ENCODE results near the gene NOA1.
"Not testable (repeated sequence)": the region's sequence is repeated elsewhere in the genome, so short reads cannot be mapped to it uniquely, and the experiment has no call there.

The NOA1 gene

DNA sequence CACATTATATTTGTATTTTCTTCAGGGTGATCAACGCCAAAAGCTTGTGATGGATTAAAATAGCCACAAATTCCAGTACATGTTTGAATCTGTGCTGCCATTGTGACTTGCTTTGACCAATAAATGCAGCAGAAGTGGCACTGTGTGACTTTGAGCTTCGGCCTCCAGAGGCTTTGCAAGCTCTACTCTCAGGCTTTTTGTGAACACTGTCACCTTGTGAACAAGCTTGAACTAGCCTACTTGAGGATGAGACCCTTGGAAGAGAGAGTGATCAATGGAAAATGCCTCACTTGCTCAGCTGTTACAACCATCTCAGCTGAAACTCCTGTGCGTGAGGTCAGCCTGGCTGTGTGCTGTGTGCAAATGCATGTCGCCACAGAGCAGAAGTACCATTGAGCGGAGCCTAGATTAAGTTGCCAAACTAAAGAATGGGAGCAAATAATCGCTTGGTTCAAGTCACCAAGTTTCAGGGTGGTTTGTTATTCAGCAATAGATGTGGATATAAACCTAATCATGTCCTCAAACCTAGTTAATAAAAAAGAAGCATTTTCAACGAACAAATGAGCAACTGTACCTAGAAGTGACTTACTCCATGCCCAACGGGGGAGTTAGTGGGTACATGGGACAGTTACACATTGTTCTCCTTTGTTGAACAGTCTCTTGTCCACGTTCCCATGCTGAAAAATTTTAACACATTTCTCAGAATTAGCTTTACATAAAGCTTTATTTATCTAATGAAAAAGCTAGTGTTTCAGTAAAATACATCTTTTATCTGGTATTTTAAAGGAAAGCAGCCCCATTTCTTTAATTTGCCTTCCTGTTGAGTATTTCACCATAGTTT, 23.5 kb downstream of the NOA1 start:
- Histone ChIP-seq H3K9ac (ENCODE audit: low read depth, low read length) (no peak overlapping the region), H3K36me3 (ENCODE audit: insufficient read depth, low read length) (no peaks in the 10 kb centered on the region), H3K4me1 (ENCODE audit: control insufficient read depth, insufficient read depth, low read length) (peaks cover 12% of the 10 kb centered on the region), H3K27me3 (ENCODE audit: control insufficient read depth, insufficient read depth, low read length) (no peaks in the 10 kb centered on the region), H3K9me3 (replicated peaks; ENCODE audit: low read length) (no peaks in the 10 kb centered on the region), H3K4me2 (ENCODE audit: low read length) (no peak overlapping the region), H3K4me3 (ENCODE audit: low read length) (no peak overlapping the region)

GRCh38 chr4:56941403-56941802, 36.0 kb downstream of the NOA1 start:
- Histone ChIP-seq H3K4me2 (ENCODE audit: low read length) (no peak overlapping the region), H3K4me1 (ENCODE audit: control insufficient read depth, insufficient read depth, low read length) (peaks cover 14% of the 10 kb centered on the region), H3K27me3 (ENCODE audit: control insufficient read depth, insufficient read depth, low read length) (no peaks in the 10 kb centered on the region), H3K36me3 (ENCODE audit: insufficient read depth, low read length) (peaks cover 22% of the 10 kb centered on the region), H3K9ac (ENCODE audit: low read depth, low read length) (no peak overlapping the region), H3K4me3 (ENCODE audit: low read length) (no peak overlapping the region), H3K9me3 (replicated peaks; ENCODE audit: low read length) (no peaks in the 10 kb centered on the region)

DNA sequence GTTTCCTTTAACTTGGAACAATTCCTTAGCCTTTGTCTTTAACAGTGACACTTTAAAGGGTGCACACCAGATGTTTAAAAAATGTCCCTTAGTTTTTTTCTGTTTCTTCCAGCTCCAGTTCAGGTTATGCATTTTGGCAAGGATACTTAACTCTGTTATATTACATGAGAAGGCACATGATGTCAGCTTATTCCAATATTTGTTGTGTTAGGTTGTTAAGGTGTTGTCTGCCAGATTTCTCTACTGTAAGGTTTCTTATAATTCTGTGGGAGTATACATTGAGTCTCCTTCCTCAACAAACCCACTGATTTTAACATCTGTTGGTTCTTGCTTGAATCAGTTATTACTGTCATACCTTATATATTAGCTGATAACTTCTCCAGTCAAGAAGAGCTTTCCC, 36.4 kb downstream of the NOA1 start:
- Histone ChIP-seq H3K27me3 (ENCODE audit: control insufficient read depth, insufficient read depth, low read length) (no peaks in the 10 kb centered on the region), H3K4me1 (ENCODE audit: control insufficient read depth, insufficient read depth, low read length) (peaks cover 14% of the 10 kb centered on the region), H3K4me2 (ENCODE audit: low read length) (no peak overlapping the region), H3K9ac (ENCODE audit: low read depth, low read length) (no peak overlapping the region), H3K36me3 (ENCODE audit: insufficient read depth, low read length) (peaks cover 22% of the 10 kb centered on the region), H3K4me3 (ENCODE audit: low read length) (no peak overlapping the region), H3K9me3 (replicated peaks; ENCODE audit: low read length) (no peaks in the 10 kb centered on the region)

DNA sequence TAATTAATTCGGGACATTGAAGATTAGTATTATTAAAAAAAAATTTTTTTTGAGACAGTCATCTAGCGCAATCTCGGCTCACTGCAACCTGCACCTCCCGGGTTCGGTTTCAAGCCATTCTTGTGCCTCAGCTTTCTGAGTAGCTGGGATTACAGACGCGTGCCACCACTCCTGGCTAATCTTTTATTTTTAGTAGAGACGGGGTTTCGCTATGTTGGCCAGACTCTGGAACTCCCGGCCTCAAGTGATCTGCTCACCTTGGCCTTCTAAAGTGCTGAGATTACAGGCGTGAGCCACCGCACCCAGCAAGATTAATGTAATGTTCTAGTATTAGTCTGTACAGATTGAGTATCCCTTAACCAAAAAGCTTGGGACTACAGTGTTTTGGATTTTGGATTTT, 37.0 kb downstream of the NOA1 start:
- no peak overlapping the region for H3K9ac ChIP-seq (ENCODE audit: low read depth, low read length)
- H3K4me3 ChIP-seq (ENCODE audit: low read length), result no peak overlapping the region
- peaks cover 14% of the 10 kb centered on the region for H3K4me1 ChIP-seq (ENCODE audit: control insufficient read depth, insufficient read depth, low read length)
- no peak overlapping the region for H3K4me2 ChIP-seq (ENCODE audit: low read length)
- H3K27me3 ChIP-seq (ENCODE audit: control insufficient read depth, insufficient read depth, low read length), result no peaks in the 10 kb centered on the region
- peaks cover 22% of the 10 kb centered on the region for H3K36me3 ChIP-seq (ENCODE audit: insufficient read depth, low read length)
- H3K9me3 ChIP-seq (replicated peaks; ENCODE audit: low read length), result no peaks in the 10 kb centered on the region

DNA sequence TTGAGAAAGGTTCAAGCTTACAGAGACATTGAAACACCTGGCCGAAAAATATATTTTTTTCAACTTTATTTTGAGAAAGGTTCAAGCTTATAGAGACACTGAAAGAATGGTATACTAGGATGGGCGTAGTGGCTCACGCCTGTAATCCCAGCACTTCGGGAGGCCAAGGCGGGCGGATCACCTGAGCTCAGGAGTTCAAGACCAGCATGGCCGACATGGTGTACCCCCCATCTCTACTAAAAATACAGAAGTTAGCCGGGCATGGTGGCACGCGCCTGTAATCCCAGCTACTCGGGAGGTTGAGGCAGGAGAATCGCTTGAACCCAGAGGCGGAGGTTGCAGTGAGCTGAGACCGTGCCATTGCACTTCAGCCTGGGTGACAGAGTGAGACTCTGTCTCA, 37.6 kb downstream of the NOA1 start:
- not testable (repeated sequence) for H3K4me2 ChIP-seq (ENCODE audit: low read length); H3K27me3 ChIP-seq (ENCODE audit: control insufficient read depth, insufficient read depth, low read length); H3K9me3 ChIP-seq (replicated peaks; ENCODE audit: low read length); H3K9ac ChIP-seq (ENCODE audit: low read depth, low read length); H3K4me3 ChIP-seq (ENCODE audit: low read length)
- peaks cover 22% of the 10 kb centered on the region for H3K36me3 ChIP-seq (ENCODE audit: insufficient read depth, low read length)
- peaks cover 14% of the 10 kb centered on the region for H3K4me1 ChIP-seq (ENCODE audit: control insufficient read depth, insufficient read depth, low read length)

DNA sequence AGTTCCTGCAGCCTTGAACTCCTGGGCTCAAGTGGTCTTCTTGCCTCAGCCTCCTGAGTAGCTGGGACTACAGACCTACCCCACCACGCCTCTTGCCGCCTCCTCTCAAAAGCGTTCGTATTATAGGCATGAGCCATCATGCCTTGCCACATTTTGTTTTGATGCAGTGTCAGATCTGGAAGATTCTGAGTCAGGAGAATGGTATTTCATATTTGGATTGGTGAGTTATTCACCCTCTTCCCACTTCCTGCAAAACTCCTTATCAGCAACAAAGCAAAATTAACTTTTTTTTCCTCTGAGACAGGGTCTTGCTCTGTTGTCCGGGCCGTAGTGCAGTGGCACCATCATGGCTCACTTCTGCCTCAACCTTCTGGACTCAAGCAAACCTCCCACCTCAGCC, 40.1 kb downstream of the NOA1 start:
- Histone ChIP-seq H3K27me3 (ENCODE audit: control insufficient read depth, insufficient read depth, low read length) (no peaks in the 10 kb centered on the region), H3K36me3 (ENCODE audit: insufficient read depth, low read length) (peaks cover 22% of the 10 kb centered on the region), H3K4me1 (ENCODE audit: control insufficient read depth, insufficient read depth, low read length) (peaks cover 14% of the 10 kb centered on the region), H3K9me3 (replicated peaks; ENCODE audit: low read length) (no peaks in the 10 kb centered on the region), H3K9ac (ENCODE audit: low read depth, low read length) (no peak overlapping the region), H3K4me2 (ENCODE audit: low read length) (peak overlapping the region; percentile 50), H3K4me3 (ENCODE audit: low read length) (peak overlapping the region; percentile 11)

DNA sequence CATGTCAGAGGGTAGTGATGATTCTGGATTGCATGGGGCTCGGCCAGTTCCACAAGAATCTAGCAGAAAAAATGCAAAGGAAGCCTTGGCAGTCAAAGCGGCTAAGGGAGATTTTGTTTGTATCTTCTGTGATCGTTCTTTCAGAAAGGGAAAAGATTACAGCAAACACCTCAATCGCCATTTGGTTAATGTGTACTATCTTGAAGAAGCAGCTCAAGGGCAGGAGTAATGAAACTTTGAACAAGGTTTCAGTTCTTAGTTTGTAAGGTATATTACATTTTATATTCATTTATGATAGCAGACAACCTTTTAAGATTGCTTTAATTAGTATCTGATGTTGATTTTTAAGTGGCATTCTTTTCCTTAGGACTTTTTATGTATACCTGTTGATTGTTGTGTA, 45.5 kb downstream of the NOA1 start:
- no peaks in the 10 kb centered on the region for H3K27me3 ChIP-seq (ENCODE audit: control insufficient read depth, insufficient read depth, low read length)
- H3K4me1 ChIP-seq (ENCODE audit: control insufficient read depth, insufficient read depth, low read length), result peaks cover 4% of the 10 kb centered on the region
- H3K4me2 ChIP-seq (ENCODE audit: low read length), result no peak overlapping the region
- H3K9me3 ChIP-seq (replicated peaks; ENCODE audit: low read length), result no peaks in the 10 kb centered on the region
- H3K4me3 ChIP-seq (ENCODE audit: low read length), result no peak overlapping the region
- peaks cover 31% of the 10 kb centered on the region for H3K36me3 ChIP-seq (ENCODE audit: insufficient read depth, low read length)
- H3K9ac ChIP-seq (ENCODE audit: low read depth, low read length), result no peak overlapping the region

DNA sequence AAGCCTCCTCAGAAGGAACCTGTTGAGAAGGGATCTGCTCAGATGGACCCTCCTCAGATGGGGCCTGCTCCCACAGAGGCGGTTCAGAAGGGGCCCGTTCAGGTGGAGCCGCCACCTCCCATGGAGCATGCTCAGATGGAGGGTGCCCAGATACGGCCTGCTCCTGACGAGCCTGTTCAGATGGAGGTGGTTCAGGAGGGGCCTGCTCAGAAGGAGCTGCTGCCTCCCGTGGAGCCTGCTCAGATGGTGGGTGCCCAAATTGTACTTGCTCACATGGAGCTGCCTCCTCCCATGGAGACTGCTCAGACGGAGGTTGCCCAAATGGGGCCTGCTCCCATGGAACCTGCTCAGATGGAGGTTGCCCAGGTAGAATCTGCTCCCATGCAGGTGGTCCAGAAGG, 46.8 kb downstream of the NOA1 start:
- H3K4me3 ChIP-seq (ENCODE audit: low read length), result no peak overlapping the region
- H3K9me3 ChIP-seq (replicated peaks; ENCODE audit: low read length), result no peaks in the 10 kb centered on the region
- H3K36me3 ChIP-seq (ENCODE audit: insufficient read depth, low read length), result peaks cover 35% of the 10 kb centered on the region
- H3K27me3 ChIP-seq (ENCODE audit: control insufficient read depth, insufficient read depth, low read length), result no peaks in the 10 kb centered on the region
- no peak overlapping the region for H3K9ac ChIP-seq (ENCODE audit: low read depth, low read length)
- no peak overlapping the region for H3K4me2 ChIP-seq (ENCODE audit: low read length)
- H3K4me1 ChIP-seq (ENCODE audit: control insufficient read depth, insufficient read depth, low read length), result no peaks in the 10 kb centered on the region

DNA sequence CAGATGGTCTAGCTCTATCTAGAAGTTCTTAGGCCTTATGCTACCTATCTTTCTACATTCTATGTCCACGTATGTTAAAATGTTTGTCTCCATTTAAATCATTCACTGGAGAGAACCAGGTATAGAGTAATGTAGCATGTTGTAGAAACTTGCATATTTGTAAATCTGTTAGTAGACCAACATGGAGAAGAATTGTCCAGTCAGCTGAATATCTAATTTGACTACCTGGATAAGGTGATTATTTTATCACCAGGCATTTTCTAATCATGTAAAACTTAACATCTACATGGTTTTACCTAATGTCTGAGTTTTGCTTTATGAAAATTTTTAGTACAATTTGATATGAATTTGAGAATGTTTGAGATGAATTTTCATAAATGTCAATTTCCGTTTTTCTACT, 50.2 kb downstream of the NOA1 start:
- Histone ChIP-seq H3K36me3 (ENCODE audit: insufficient read depth, low read length) (peaks cover 55% of the 10 kb centered on the region), H3K9me3 (replicated peaks; ENCODE audit: low read length) (no peaks in the 10 kb centered on the region), H3K27me3 (ENCODE audit: control insufficient read depth, insufficient read depth, low read length) (no peaks in the 10 kb centered on the region), H3K4me3 (ENCODE audit: low read length) (no peak overlapping the region), H3K4me2 (ENCODE audit: low read length) (no peak overlapping the region), H3K9ac (ENCODE audit: low read depth, low read length) (no peak overlapping the region), H3K4me1 (ENCODE audit: control insufficient read depth, insufficient read depth, low read length) (no peaks in the 10 kb centered on the region)

GRCh38 chr4:56914977-56915376, 62.4 kb downstream of the NOA1 start:
- Histone ChIP-seq H3K4me1 (ENCODE audit: control insufficient read depth, insufficient read depth, low read length) (peaks cover 24% of the 10 kb centered on the region), H3K36me3 (ENCODE audit: insufficient read depth, low read length) (peaks cover 16% of the 10 kb centered on the region)
- H3K4me2 ChIP-seq (ENCODE audit: low read length); H3K9me3 ChIP-seq (replicated peaks; ENCODE audit: low read length); H3K27me3 ChIP-seq (ENCODE audit: control insufficient read depth, insufficient read depth, low read length); H3K9ac ChIP-seq (ENCODE audit: low read depth, low read length); H3K4me3 ChIP-seq (ENCODE audit: low read length): not testable (repeated sequence)

GRCh38 chr4:56914336-56914735, 63.1 kb downstream of the NOA1 start:
- no peak overlapping the region for H3K9ac ChIP-seq (ENCODE audit: low read depth, low read length)
- H3K27me3 ChIP-seq (ENCODE audit: control insufficient read depth, insufficient read depth, low read length), result no peaks in the 10 kb centered on the region
- H3K4me2 ChIP-seq (ENCODE audit: low read length), result no peak overlapping the region
- H3K4me1 ChIP-seq (ENCODE audit: control insufficient read depth, insufficient read depth, low read length), result peaks cover 24% of the 10 kb centered on the region
- no peak overlapping the region for H3K4me3 ChIP-seq (ENCODE audit: low read length)
- H3K36me3 ChIP-seq (ENCODE audit: insufficient read depth, low read length), result peaks cover 11% of the 10 kb centered on the region
- H3K9me3 ChIP-seq (replicated peaks; ENCODE audit: low read length), result no peaks in the 10 kb centered on the region

Data from skeletal muscle satellite cell (primary cell).